Chondrocyte (in vitro differentiated cells): ENCODE data around the gene TNRC6B. TPM values are rescaled to one million over a fixed set of nuclear protein-coding genes. Genes with fewer than 3 reads are reported as not detected.

ENCODE experiments used
- DNase-seq: peaks from one replicate; pipeline ENCODE4 v3.0.0; 2021; ENCODE audit warnings: mixed read lengths, low spot score
- H3K27ac Mint-ChIP-seq: one replicate; pipeline ENCODE4 v1.8.0; 2021; ENCODE audit warnings: mild to moderate bottlenecking, moderate library complexity, mixed read lengths; ENCODE audit not compliant: unreplicated experiment
- H3K27me3 Mint-ChIP-seq: 2 replicates; pipeline ENCODE4 v1.8.0; 2021; ENCODE audit warnings: low read depth, mixed read lengths
- H3K36me3 Mint-ChIP-seq: 2 replicates; pipeline ENCODE4 v1.8.0; 2021; ENCODE audit warnings: low read depth, mixed read lengths
- H3K4me1 Mint-ChIP-seq: 2 replicates; pipeline ENCODE4 v1.8.0; 2021; ENCODE audit warnings: low read depth, mild to moderate bottlenecking, mixed read lengths
- H3K4me3 Mint-ChIP-seq: one replicate; pipeline ENCODE4 v1.8.0; 2021; ENCODE audit warnings: mild to moderate bottlenecking, moderate library complexity, mixed read lengths; ENCODE audit not compliant: unreplicated experiment
- H3K9me3 Mint-ChIP-seq: 2 replicates; pipeline ENCODE4 v1.8.0; 2021; ENCODE audit warnings: low read depth, mixed read lengths
- total RNA-seq: library from RNA; stranded (reverse); gene quantifications from 3 replicates; pipeline ENCODE4 v1.2.1, GENCODE V29; 2021
- TF ChIP-seq, protein P1 (sequence below): fragments of 200-600 bp; sonication (generic); IDR thresholded peaks from 2 replicates; pipeline ENCODE4 v1.5.0; 2021; ENCODE audit warnings: antibody characterized with exemption, mild to moderate bottlenecking, moderate library complexity

The TNRC6B gene
- total RNA-seq, 1 donor from 2014 or later: 30.9 TPM

DNA sequence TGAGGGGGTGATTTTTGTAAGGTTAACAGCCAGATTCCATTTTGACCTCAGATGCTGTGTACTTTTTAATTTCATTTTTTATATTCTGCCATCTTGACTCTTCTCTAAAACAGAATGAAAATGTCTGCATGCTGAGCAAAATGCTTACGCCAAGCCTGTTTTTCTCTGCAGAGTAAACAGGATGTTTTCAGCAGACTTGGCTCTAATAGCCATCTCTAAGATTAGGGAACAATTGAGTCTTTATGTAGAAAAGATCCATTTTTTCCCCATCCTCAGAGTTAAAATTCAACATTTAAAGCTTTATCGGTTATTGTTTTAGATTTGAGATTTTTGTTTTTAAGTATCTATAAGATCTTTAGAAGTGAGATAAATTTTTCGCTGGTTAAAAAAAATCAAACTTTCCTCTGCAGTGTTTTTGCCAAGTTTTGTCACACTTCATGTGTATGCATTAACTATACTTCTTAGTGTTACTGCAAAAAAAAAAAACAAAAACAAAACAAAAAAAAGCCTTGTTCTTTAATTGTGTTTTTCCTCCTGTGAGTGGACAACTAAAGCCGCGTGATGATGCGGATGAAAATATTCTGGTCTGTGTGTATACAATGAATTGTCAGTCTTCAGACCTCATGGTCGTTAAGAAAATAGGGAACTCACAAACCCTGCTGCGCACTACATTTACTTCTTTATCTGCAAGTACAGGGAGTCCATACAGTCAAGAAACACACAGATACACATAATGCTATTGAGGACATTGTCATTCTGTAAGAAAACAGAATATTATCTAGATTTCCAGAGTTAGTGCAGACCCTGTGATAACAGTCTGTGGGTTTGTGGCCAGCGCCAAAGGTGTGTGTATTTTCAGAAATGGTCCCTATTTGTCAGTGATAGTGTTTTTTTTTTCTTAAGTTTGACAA lies 151.1 kb downstream of the TNRC6B start:
- Mint-ChIP-seq H3K27me3 (no peaks in the 10 kb centered on the region), H3K9me3 (no peaks in the 10 kb centered on the region), H3K36me3 (peaks cover 23% of the 10 kb centered on the region), H3K4me1 (peaks cover 2% of the 10 kb centered on the region), H3K4me3 (no peak overlapping the region), H3K27ac (no peak overlapping the region)
- DNase-seq: no peak
- TF ChIP-seq, protein P1, sequence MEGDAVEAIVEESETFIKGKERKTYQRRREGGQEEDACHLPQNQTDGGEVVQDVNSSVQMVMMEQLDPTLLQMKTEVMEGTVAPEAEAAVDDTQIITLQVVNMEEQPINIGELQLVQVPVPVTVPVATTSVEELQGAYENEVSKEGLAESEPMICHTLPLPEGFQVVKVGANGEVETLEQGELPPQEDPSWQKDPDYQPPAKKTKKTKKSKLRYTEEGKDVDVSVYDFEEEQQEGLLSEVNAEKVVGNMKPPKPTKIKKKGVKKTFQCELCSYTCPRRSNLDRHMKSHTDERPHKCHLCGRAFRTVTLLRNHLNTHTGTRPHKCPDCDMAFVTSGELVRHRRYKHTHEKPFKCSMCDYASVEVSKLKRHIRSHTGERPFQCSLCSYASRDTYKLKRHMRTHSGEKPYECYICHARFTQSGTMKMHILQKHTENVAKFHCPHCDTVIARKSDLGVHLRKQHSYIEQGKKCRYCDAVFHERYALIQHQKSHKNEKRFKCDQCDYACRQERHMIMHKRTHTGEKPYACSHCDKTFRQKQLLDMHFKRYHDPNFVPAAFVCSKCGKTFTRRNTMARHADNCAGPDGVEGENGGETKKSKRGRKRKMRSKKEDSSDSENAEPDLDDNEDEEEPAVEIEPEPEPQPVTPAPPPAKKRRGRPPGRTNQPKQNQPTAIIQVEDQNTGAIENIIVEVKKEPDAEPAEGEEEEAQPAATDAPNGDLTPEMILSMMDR: no peak

DNA sequence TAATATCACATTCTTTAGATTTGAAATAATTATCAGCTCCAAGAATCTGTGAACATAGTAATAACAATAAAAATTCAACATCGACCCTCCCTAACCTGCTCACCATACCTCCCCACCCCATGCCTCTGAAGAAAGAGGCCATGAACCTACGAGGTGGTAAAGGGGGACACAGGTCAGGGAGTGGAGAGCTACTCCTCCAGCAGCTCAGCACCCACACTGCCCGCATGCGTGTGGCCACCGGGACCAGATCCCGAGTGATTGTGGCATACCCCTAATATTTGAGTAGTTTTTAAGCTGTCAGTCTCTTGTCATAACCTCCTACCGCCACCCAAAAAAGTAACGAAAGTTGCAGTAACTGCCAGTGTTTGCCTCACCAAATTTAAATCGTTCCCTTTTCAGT lies 151.7 kb downstream of the TNRC6B start:
- H3K27ac Mint-ChIP-seq: no peak overlapping the region
- TF ChIP-seq, protein P1: no peak
- peaks cover 2% of the 10 kb centered on the region for H3K4me1 Mint-ChIP-seq
- no peak overlapping the region for H3K4me3 Mint-ChIP-seq
- no peaks in the 10 kb centered on the region for H3K9me3 Mint-ChIP-seq
- no peak for DNase-seq
- H3K27me3 Mint-ChIP-seq: no peaks in the 10 kb centered on the region
- H3K36me3 Mint-ChIP-seq: peaks cover 22% of the 10 kb centered on the region

DNA sequence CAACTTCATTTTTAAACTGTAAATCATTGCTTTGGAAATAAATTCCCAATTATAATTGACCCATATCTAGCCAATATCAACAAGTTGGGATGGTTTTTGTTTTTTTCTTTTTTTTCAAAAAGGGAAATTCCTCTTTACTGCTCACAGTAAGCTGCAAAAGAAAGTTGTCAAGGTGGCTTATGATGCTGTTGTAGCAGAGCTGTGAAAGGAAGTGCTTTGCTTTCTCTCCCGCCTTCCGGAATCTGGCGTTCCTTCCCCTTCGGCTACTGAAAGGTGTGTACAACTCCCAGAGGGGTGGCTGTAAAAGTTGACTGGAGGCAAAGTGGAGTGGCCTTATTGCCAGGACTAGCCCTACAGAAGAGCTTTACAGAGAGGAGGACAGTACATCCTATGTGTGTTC lies 152.4 kb downstream of the TNRC6B start:
- Mint-ChIP-seq H3K4me1 (peaks cover 2% of the 10 kb centered on the region), H3K9me3 (no peaks in the 10 kb centered on the region), H3K27ac (peak overlapping the region; percentile 36), H3K27me3 (no peaks in the 10 kb centered on the region), H3K36me3 (peaks cover 21% of the 10 kb centered on the region), H3K4me3 (no peak overlapping the region)
- no peak for DNase-seq
- TF ChIP-seq, protein P1: no peak

DNA sequence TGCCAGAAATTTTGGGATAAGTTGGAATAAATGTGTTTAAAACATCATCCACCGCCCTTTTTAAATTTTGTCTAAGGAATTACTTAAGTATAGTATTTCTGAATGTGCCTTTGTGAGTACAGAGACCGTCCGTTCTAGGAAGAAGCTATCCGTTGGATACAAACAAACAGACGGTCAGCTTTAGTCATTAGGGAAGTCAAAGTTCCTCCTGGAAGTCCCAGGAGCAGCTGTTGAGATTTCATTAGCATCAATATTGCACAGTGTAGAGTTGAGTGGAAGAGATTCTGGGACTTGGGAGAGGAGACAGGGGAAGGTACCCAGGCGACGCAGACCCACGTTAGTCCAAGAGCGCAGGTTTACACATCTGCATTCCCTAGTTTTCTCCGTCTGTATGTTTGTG lies 152.9 kb downstream of the TNRC6B start:
- H3K4me1 Mint-ChIP-seq: peaks cover 2% of the 10 kb centered on the region
- no peaks in the 10 kb centered on the region for H3K9me3 Mint-ChIP-seq
- no peak overlapping the region for H3K4me3 Mint-ChIP-seq
- no peak overlapping the region for H3K27ac Mint-ChIP-seq
- H3K27me3 Mint-ChIP-seq: no peaks in the 10 kb centered on the region
- peaks cover 17% of the 10 kb centered on the region for H3K36me3 Mint-ChIP-seq
- TF ChIP-seq, protein P1: no peak
- DNase-seq: no peak

DNA sequence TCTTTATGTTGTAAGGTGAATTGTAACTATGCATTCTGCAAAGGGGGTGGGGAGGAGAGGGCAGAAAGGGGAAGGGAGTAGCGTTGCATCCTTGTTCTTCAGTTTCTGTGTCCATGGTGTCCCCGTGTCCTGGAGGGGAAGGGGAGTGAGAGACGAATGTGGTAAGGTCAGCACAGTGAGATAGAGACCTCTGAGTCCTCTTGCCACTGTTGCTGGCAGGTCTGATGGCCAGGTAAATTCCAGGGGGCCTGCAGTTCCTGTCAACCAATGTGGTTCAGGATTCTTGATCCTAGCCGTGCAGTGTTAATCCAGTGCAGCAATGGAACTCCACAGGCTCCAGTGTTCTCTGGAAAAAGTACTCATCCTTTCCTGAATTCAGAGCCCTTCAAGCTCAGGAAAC lies 154.0 kb downstream of the TNRC6B start:
- no peaks in the 10 kb centered on the region for H3K27me3 Mint-ChIP-seq
- H3K4me1 Mint-ChIP-seq: peaks cover 2% of the 10 kb centered on the region
- no peak overlapping the region for H3K4me3 Mint-ChIP-seq
- TF ChIP-seq, protein P1: no peak
- H3K27ac Mint-ChIP-seq: no peak overlapping the region
- no peaks in the 10 kb centered on the region for H3K9me3 Mint-ChIP-seq
- peaks cover 20% of the 10 kb centered on the region for H3K36me3 Mint-ChIP-seq
- DNase-seq: no peak
